ENCODE data around the gene MPPED2. TPM values are rescaled to one million over a fixed set of nuclear protein-coding genes. Genes with fewer than 3 reads are reported as not detected.

The MPPED2 gene
- total RNA-seq, 1 experiment from 2014 or later = 4.7 TPM

DNA sequence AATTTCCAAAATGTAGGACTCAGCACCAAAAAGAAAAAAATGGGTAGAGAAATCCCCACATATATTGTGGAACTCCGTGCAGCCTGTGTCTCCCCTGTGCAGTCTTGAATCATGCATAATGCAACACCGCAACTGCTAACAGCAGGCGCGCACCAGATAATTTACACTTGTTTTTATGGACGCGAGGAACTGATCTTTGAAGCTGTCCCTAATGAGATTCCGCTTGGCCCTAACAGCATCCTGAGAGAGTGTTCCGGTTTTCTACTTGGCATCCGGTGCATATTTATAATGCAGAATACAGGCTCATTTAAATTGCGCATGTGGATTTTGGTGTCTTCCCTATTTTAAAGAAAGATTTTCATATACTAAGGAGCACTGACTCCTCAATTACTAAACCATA lies 21.1 kb downstream of the MPPED2 start:
- Histone ChIP-seq H3T11ph (ENCODE audit: low read length) (no peak overlapping the region), H3K18ac (ENCODE audit: insufficient read length, low read depth, low read length) (no peak overlapping the region), H3K27ac (ENCODE audit: insufficient read length, low read depth, low read length) (no peak overlapping the region), H2BK5ac (ENCODE audit: insufficient read length, low read length) (no peak overlapping the region), H2BK120ac (ENCODE audit: low read depth, low read length, poor library complexity, severe bottlenecking) (no peak overlapping the region), H4K91ac (ENCODE audit: insufficient read length, low read depth, low read length) (no peak overlapping the region), H3K4ac (ENCODE audit: low read depth, low read length) (no peak overlapping the region), H3K79me2 (ENCODE audit: insufficient read depth, low read length) (no peaks in the 10 kb centered on the region), H4K20me1 (ENCODE audit: control insufficient read depth, insufficient read depth, insufficient read length) (no peaks in the 10 kb centered on the region), H2BK20ac (ENCODE audit: low read depth, low read length, poor library complexity, severe bottlenecking) (no peak overlapping the region), H3K23me2 (ENCODE audit: insufficient read length, low read depth, low read length, poor library complexity, severe bottlenecking) (no peaks in the 10 kb centered on the region), H3K79me1 (ENCODE audit: insufficient read depth, low read depth, low read length, poor library complexity, severe bottlenecking) (no peaks in the 10 kb centered on the region), H3K9me3 (ENCODE audit: control insufficient read depth, low read depth, low read length) (no peaks in the 10 kb centered on the region), H2BK15ac (ENCODE audit: low read depth, low read length) (no peak overlapping the region), H2AK5ac (ENCODE audit: insufficient read length, low read length) (no peak overlapping the region), H4K8ac (replicated peaks; ENCODE audit: insufficient read length, low read depth, low read length) (no peak overlapping the region), H3K4me2 (ENCODE audit: insufficient read depth, insufficient read length, low read length) (no peak overlapping the region), H3K4me1 (ENCODE audit: insufficient read depth, low read length) (peaks cover 19% of the 10 kb centered on the region), H3K9ac (ENCODE audit: extremely low read depth, insufficient read length, low read length) (no peak overlapping the region), H3K56ac (ENCODE audit: insufficient read length, low read depth, low read length) (no peak overlapping the region), H2BK12ac (ENCODE audit: insufficient read length, low read depth, low read length) (no peak overlapping the region), H2AFZ (ENCODE audit: low read length) (no peak overlapping the region), H3K14ac (ENCODE audit: insufficient read depth, low read length) (no peak overlapping the region), H3K27me3 (ENCODE audit: insufficient read depth, low read length) (no peaks in the 10 kb centered on the region), H3K23ac (ENCODE audit: insufficient read length, low read depth, low read length) (no peak overlapping the region), H4K5ac (ENCODE audit: insufficient read length, low read depth, low read length) (no peak overlapping the region)
- Mint-ChIP-seq H3K4me1 (peaks cover 63 to 67% of the 10 kb centered on the region in 2 experiments), H3K36me3 (ENCODE audit: insufficient read depth in 1 of 3, low read depth in 3 of 3) (peaks cover 14 to 25% (median 16%) of the 10 kb centered on the region in 3 experiments), H3K4me3 (no peak overlapping the region), H3K9me3 (peaks cover 14 to 15% of the 10 kb centered on the region in 2 experiments), H3K27me3 (ENCODE audit: low read depth) (peaks cover 2% of the 10 kb centered on the region), H3K27ac (peak overlapping the region; percentile 46 to 94 (median 64); a peak in 5 of 7 replicates)
- TF ChIP-seq, protein P1, sequence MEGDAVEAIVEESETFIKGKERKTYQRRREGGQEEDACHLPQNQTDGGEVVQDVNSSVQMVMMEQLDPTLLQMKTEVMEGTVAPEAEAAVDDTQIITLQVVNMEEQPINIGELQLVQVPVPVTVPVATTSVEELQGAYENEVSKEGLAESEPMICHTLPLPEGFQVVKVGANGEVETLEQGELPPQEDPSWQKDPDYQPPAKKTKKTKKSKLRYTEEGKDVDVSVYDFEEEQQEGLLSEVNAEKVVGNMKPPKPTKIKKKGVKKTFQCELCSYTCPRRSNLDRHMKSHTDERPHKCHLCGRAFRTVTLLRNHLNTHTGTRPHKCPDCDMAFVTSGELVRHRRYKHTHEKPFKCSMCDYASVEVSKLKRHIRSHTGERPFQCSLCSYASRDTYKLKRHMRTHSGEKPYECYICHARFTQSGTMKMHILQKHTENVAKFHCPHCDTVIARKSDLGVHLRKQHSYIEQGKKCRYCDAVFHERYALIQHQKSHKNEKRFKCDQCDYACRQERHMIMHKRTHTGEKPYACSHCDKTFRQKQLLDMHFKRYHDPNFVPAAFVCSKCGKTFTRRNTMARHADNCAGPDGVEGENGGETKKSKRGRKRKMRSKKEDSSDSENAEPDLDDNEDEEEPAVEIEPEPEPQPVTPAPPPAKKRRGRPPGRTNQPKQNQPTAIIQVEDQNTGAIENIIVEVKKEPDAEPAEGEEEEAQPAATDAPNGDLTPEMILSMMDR (conservative IDR thresholded peaks at IDR 0.05) = no peak
- DNase-seq = no peak
- no CpG with 5 or more reads among the region's 10 CpGs for WGBS (ENCODE audit: extremely low coverage, insufficient read length, low lambda C conversion rate)

Measured in H9 (cell line).